Hematopoietic multipotent progenitor cell treated with erythropoietin and hydrocortisone succinate and interleukin-3 and kit ligand, for 17 days (in vitro differentiated cells): ENCODE data around the gene SRRM1.
"Not testable (repeated sequence)": the region's sequence is repeated elsewhere in the genome, so short reads cannot be mapped to it uniquely, and the experiment has no call there.

Experiments used
- DNase-seq: peaks from one replicate; pipeline ENCODE4 v3.0.0-alpha.2; 2015; ENCODE audit warnings: low spot score

Gene SRRM1

DNA sequence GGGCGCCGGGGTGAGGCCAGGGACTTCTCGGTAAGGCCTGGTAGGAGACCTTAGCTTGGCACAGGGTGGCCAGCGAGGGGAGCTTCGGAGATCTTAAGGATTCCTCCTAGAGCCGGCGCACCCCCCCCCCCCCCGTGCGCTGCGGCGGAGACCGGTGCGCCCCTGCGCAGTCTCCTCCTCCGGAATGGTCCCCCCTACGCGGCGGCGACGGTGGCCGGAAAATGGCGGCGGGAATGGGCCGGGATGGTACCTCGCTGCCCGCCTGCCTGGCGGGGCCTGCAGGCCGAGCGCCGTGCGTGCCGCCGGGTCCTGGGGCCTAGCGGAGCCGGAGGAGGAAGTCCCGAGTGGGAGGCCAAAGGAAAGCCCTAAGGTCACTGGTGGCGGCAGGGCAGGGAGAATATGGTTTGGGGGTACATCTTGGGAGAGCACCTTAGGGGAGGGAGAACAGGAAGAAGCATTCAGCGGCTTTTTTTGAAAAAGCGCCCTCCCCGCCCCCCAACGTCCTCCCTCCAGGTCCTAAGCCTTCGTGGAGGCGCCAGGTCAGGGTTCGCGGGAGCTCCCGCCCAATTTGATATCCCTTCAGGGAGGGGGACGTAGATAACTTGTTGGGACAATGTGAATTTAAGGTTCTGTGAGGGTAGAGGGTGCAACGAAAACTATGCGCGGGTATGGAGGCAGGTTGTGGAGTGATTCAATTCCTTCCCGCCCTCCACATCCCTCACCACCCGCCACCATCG lies 429 bp downstream of the SRRM1 start:
- DNase-seq, result peak; percentile 28

DNA sequence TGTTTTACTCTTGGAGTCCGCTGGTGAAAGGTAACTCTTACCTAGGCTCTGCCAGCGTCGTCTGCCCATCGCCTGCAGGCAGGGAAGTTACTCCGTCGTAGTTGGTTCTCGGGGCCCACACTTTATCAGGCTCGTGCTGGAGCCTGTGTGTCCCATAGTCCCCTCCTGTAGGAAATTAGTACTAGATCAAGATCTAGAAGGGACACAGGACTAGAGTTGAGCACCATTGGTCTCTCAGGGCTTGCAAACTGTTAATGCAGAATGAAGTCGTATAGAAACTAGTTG lies 940 bp downstream of the SRRM1 start:
- no peak for DNase-seq

GRCh38 chr1:24648919-24649318 lies 5.8 kb downstream of the SRRM1 start:
- no peak for DNase-seq

DNA sequence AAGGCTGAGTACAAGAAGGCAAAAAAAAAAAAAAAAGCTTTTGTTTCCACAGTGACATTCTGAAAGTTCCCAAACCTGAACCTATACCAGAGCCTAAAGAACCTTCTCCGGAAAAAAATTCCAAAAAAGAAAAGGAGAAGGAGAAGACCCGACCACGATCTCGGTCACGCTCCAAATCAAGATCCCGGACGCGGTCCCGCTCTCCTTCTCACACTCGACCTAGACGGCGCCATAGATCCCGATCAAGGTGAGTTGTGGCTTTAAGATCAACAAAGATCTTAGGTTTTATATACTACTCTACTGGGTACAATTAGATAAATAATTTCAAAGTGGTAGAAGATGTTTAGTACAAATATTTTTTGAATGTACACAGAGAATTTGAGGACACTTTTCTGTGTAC lies 9.3 kb downstream of the SRRM1 start:
- no peak for DNase-seq

DNA sequence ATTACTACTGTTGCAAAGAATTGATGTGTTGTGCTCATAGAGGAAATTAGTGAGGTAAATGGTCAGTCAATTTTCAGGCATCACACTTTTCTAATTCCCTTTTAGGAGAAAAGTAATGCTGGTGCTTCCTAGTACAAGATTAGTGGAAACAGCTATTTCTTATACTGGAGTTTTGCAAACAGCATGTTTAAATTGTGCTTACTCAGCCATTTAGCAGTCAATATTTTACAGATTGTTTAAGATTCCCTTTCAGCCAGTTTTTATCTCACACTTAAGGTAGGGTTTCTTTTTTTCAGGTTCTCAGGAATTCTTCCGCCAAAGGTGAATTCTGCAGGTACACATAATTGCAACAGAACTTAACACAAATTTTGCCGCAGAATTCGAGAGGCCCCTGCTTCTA lies 10.9 kb downstream of the SRRM1 start:
- DNase-seq, result no peak

DNA sequence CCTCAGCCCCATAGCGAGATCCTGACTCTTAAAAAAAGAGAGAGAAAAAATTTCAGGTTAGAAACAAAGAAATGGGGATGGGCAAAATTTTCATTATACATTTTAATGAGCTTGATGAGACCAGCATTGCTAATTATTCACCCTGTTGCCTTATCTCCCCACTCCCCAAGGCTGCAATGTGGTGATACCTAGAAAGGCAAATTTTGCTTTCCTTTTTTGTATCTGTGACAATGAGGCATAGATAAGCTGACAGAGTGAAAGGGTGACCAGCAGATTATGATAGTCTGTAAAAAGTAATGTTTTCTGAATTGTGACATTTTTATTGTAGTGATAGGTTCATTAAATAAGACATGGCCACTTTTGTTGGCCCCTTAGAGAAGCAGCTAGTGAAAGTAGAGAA lies 12.9 kb downstream of the SRRM1 start:
- no peak for DNase-seq

- DNase-seq, result no peak
Observed at GRCh38 chr1:24657781-24658180, 14.7 kb downstream of the SRRM1 start.

GRCh38 chr1:24659166-24659904 lies 16.2 kb downstream of the SRRM1 start:
- DNase-seq, result no peak

- no peak for DNase-seq
Observed at GRCh38 chr1:24659993-24660665, 17.0 kb downstream of the SRRM1 start.

DNA sequence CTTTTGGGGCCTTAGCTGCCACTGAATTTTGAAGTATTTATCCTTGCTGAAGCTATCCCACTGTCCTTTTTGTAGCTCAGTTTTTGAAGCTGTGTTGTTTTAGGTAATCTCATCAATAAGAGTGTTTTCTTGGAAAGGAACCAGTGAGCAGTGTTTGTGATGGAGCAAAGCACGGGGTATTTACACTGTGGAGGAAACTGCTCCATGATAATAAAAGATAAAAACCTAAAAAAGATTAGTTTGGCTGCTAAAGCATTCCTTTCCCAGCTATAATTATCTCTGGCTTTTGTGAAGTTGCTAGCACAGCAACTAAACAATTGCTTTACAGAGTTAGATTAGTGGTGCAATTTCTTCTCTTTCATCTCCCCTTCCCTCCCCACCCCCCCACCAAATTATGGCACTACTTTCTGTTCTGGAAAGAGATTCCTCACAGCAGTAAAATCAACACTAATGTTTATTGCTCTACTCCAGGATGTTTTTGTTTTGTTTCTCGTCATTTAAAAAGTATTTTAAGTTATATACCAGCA lies 21.5 kb downstream of the SRRM1 start:
- no peak for DNase-seq

DNA sequence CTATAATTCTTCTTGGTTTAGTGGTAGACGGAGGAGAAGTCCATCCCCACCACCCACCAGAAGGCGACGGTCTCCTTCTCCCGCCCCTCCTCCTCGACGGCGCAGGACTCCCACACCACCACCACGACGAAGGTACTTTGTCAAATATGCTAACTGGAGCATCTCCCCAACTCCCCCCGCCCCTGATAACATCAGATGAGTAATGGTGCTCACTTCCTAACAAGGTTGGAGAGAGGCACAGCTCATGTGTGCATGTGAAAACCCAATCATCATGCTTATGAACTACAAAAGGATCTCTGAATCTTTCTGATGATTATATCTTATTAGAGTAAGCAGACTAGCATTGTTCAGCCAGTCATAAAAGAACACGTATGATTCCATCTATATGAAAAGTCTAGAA lies 23.7 kb downstream of the SRRM1 start:
- no peak for DNase-seq

GRCh38 chr1:24671372-24671771 lies 28.3 kb downstream of the SRRM1 start:
- DNase-seq, result not testable (repeated sequence)

DNA sequence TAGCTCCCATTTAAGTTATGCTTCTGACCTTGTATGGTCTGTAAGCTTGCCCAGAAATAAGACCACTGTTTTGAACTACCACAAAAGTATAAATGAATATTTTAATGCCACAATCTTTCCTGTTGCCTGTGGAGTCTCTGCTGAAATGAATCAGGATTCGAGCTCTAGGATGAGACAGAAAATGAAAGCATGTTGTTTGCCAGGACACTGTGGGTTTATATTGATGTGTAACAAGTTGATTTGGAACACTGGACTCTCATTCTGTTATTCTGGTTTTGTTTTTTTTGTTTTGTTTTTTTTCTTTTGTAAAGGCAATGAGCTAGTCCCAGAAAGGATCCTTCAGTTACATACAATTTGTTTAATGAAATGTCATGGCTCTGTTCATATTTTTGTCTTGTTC lies 29.6 kb downstream of the SRRM1 start:
- not testable (repeated sequence) for DNase-seq

- DNase-seq, result no peak
Observed at GRCh38 chr1:24673341-24673740, 30.2 kb downstream of the SRRM1 start.

- not testable (repeated sequence) for DNase-seq
Observed at GRCh38 chr1:24678421-24678820, 35.3 kb downstream of the SRRM1 start.

DNA sequence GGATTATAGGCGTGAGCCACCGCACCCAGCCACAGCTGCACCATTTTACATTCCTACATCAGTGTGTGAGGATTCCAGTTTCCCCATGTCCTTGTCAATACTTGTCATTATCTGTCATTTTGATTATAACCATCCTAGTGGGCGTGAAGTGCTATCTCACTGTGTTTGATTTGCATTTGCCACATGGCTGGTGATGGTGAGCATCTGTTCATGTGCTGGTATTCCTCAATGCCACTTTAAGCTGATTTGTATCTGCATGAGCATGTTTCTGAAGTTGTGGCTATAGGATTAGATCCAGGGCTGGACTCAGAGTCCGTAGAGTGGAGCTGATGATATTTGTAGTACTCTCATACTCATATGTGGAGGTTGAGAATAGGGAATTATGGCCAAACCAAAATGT lies 36.6 kb downstream of the SRRM1 start:
- no peak for DNase-seq

DNA sequence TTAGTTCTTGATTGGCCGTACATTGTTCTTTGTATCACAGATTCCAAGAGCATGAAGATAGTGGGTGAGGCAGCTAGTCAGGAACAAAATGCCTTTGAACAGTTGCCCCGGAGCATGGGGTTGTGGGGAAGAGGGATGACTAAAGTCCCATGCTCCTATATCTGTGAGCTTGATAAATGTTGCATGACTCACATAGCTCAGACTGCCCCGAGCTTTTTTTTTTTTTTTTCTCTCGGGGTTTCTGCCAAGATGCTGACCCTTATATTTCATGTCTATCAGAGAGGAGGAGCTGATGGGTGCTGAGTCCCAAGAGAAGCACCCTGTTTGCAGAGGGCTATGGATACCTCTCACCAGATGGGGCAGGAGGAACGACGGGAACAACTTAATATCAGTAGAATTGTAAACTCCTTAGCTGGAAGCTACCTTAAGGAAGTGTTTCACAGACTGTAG lies 40.6 kb downstream of the SRRM1 start:
- DNase-seq, result no peak

- no peak for DNase-seq
Observed at GRCh38 chr1:24688033-24688432, 44.9 kb downstream of the SRRM1 start.

- DNase-seq, result peak; percentile 64
Observed at GRCh38 chr1:24688621-24689195, 45.6 kb downstream of the SRRM1 start.

DNA sequence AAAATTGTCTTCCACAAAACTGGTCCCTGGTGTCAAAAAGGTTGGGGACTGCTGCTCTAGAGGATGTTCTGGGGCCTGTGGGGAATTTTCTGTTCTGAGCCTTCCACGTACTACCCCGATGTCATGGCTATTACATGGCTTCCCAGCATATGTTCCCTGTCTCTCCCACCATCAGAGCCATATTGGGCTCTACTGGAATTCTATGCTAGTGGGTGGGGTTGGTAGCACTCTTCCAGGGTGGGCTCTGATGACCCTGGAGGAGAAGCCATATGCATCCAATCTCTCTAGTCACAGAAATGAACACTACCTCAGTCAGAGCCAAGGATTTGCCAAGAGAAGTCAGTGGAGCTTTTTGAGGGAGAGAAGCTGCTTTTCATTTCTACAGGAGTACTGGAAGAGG lies 47.9 kb downstream of the SRRM1 start:
- no peak for DNase-seq

GRCh38 chr1:24692351-24692980 lies 49.4 kb downstream of the SRRM1 start:
- no peak for DNase-seq

DNA sequence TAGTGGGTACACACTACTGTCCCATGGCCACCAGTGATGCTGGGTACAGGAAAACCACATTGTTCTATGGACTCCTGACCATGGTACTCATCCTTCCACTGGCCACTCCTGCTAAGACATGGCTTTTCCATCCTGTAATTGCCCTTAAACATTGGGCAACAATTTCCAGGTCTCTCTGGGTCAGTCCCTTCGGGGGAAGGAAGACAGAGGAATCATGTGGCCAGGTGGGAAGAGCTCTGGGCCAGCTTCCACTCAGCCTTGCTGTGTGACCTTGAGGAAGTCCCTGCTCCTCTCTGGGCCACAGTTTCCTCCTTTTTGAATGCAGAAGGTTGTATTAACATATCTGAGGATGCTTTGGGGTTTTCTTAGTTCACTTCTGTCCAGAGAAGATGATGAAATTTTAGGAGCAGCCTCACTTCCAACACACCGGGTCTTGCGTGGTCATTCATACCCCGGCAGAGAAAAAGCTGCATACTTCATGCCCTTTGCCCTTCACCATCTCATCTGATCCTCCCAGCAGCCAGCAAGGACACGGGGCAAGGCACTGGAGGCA lies 50.8 kb downstream of the SRRM1 start:
- no peak for DNase-seq
